GM18508 (cell line): ENCODE measurements around the gene LHX1.

ENCODE experiments used
- ATAC-seq: cut with Tn5 transposase; IDR thresholded peaks from one replicate; pipeline ENCODE4 v1.9.1; 2021; ENCODE audit warnings: moderate number of reproducible peaks; ENCODE audit not compliant: insufficient read depth, unreplicated experiment

Gene LHX1

DNA sequence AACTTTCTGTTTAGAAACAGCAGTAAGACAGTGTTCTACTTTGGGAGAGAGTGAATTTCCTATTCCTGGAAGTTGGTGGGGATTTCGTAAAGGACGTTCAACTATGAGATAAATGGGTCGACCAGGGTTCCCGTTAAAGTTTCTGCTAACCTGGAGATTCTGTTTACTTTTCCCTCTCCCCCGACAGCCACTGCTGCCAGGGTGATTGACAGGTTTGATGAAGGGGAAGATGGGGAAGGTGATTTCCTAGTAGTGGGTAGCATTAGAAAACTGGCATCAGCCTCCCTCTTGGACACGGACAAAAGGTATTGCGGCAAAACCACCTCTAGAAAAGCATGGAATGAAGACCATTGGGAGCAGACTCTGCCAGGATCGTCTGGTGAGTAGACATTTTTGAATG is 12.8 kb downstream of the LHX1 start:
- no peak for ATAC-seq

DNA sequence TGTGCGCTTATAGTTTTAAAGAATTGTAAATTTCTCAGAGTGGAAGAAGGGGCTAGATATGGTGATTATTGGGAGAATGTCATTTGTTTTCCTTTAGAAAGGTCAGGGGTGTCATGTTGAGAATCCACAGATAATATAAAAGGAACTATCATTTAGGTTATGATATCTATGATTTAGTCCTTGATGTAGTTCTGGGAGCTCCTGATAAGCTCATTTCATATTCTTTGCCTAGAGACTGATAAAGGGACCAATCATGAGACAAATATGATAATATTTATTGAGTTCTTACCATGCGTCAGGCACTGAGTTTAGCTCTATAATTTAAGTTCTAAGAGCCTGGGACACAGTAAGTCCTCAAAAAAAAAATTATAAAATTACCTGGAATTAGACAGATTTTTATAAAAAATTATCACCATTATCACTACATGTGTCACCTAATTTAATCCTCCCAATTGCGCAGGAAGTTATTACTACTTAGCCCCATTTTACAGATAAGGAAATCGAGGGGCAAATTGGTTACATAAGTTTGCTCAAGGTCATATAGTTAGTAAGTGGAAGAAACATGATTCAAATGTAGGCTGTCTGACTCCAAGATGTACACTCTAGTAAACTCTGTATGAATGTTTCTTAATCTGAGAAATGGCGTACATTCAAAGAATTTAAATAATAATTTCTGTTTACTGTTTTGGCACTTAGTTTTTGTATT is 14.0 kb downstream of the LHX1 start:
- no peak for ATAC-seq

- no peak for ATAC-seq
These were observed 34.2 kb downstream of the LHX1 start for GRCh38 chr17:36971508-36971907.

DNA sequence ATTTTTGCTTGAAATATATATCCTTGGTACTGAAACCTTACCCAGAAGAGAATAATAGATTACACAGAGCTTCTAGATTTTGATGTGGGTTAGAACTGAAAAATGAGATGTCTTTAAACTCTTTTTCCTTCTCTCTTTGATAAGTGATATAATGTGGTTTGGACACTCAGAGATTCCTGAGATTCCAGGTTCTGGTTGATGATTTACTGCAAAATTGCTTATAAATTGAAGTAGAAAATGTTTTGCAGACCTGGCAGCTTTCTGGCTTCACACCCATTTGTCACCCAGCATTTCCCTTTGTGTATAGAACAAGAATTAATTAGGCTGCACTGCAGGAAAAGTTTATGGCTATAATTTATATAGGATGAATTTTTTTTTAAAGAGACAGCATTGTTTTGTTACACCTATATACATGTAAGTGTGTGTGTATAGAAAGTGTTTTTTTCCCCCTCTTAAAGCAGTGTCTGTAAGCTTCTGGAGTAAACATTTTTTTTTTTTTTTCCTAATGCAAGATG is 35.0 kb downstream of the LHX1 start:
- ATAC-seq: no peak

- ATAC-seq: no peak
These were observed 35.6 kb downstream of the LHX1 start for GRCh38 chr17:36972905-36973304.

DNA sequence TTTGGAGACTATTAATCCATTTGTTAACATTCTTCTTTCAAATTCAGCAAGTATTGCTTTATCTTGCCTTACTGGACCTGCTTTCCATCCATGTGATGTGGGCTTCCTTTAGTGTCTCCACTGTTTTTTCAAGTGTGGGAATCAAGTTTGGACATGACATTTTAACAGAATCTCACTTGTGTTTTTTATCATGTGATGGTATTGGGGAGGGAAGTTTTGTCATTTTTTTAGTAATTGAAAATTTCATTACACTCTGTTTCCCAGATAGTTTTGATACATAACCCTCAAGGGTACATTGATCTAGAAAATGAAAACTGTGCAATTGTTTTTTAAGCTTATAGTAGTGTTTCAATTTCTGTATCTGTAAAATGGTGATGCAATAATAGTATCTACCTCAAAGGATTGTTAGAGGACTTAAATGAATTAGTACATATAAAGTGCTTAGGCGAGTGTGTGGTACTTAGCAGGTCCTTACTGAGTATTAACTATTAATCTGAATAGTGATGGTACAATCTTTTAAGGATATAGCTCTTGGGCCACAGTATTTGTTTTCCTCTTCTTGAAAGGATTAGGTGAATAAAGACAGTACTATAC is 38.7 kb downstream of the LHX1 start:
- no peak for ATAC-seq

- no peak for ATAC-seq
These were observed 39.8 kb downstream of the LHX1 start for GRCh38 chr17:36977066-36977465.

DNA sequence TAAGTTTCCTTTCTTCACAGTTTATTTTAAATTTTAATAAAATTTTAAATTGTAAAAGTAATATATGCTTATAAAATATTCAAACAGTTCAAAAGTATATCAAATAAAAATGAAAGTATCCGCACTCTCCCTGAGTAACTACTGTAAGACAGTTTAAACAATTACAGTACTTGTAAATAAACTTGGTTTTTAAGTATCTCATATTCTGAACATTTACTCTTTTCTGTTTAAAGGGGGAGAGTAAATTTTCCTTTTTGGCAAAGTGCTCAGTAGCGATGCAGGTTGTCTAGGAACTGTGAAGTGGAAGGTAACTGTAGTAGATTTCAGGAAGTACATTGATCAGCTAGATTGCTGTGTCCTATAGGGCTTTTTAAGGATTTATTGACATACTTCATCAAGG is 40.3 kb downstream of the LHX1 start:
- ATAC-seq: no peak

DNA sequence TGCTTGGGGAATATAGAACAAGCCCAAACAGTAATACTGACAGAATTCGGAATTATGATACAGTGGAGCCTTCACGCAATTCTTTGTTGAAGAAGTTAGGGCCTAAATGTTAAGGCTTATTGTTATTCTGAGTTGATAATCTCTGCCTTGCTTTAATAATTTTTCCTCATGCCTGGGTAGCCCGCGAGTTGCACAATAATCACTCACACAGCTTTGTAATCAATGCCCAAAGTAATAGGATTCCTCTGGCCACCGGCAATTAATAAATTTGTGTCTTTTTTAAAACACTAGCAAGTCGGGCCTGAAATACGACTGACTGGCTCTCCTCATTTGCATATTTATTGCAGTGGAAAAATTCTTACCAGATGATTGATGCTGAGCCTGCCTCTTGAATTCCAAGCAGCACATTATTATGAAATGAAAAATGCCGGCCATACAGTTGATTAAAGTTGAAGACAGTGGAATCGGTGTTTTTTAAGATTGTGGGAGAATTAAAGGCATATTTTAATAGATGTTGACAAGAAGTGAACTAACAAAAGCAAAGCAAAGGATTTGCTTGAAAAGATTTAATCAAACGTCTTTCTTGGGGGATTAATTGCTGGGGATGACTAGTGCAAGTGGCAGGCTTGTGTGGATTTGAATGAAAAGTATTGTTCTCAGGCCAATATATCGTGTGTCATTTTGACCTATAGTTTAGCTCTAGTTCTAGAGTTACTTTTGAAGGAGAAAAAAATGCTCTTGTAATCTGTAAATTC is 41.7 kb downstream of the LHX1 start:
- ATAC-seq: no peak

- ATAC-seq: no peak
These were observed 42.3 kb downstream of the LHX1 start for GRCh38 chr17:36979565-36979941.

GRCh38 chr17:36980280-36980761 is 43.0 kb downstream of the LHX1 start:
- no peak for ATAC-seq

DNA sequence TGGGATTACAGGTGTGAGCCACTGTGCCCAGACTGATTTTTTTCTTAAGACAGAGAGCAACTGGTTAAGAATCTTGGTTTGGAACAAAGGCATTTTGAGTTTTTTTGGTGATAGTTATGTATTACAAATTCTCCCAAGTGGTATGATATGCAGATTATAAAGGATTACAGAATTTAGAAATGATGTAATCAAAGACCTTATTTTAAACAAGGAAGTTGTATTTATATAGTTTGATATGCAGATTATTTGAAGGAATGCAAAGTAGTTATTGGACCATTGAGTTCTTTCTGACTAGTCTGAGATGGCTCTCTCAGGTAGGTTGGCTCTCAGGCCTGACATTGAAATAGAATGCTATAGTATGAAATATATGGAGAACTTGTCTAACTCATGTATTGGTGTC is 46.3 kb downstream of the LHX1 start:
- no peak for ATAC-seq

- ATAC-seq: no peak
These were observed 51.9 kb downstream of the LHX1 start for GRCh38 chr17:36989173-36989572.

DNA sequence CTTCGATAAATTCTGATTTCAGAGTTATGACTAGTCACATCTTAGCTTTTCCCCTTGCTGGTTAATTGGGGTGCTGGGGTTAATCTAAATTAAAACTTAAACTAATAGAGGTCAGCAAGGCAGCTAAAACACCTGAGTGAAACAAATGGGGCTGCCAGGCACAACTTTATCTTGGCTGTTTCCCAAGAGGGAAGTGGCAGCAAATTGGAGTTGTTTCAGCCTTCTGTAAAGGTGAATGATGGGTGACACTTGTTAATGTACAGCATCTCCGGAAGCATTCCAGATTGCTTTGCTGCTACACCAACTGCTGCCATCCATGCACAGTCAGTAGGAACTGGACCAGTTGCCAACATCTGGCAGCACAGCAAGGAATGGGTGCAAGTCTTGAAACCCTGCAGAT is 55.4 kb downstream of the LHX1 start:
- ATAC-seq: no peak

- ATAC-seq: no peak
These were observed 56.0 kb downstream of the LHX1 start for GRCh38 chr17:36993227-36993626.
